Progenitor cell of endocrine pancreas (in vitro differentiated cells): ENCODE results near the gene GBGT1. TPM values are rescaled to one million over a fixed set of nuclear protein-coding genes. Genes with fewer than 3 reads are reported as not detected.

ENCODE experiments used
- DNase-seq: peaks from one replicate; pipeline ENCODE4 v3.0.0; 2021; ENCODE audit warnings: low spot score; ENCODE audit not compliant: unreplicated experiment
- H3K27ac Mint-ChIP-seq: 2 replicates; pipeline ENCODE4 v1.8.0; 2021; ENCODE audit warnings: mild to moderate bottlenecking, moderate library complexity, mixed read lengths
- H3K27me3 Mint-ChIP-seq: 2 replicates; pipeline ENCODE4 v1.8.0; 2021; ENCODE audit warnings: mixed read lengths
- H3K36me3 Mint-ChIP-seq: 2 replicates; pipeline ENCODE4 v1.8.0; 2022; ENCODE audit warnings: mixed read lengths; ENCODE audit not compliant: insufficient read depth
- H3K4me1 Mint-ChIP-seq: 2 replicates; pipeline ENCODE4 v1.8.0; 2021; ENCODE audit warnings: low read depth, mixed read lengths
- H3K4me3 Mint-ChIP-seq: 2 replicates; pipeline ENCODE4 v1.8.0; 2021; ENCODE audit warnings: low read depth, mild to moderate bottlenecking, moderate library complexity, mixed read lengths
- H3K9me3 Mint-ChIP-seq: 2 replicates; pipeline ENCODE4 v1.8.0; 2021; ENCODE audit warnings: low read depth, mixed read lengths
- CTCF ChIP-seq: fragments of 200-600 bp; sonication (generic); IDR thresholded peaks from one replicate; pipeline ENCODE4 v1.5.0; 2021; ENCODE audit warnings: antibody characterized with exemption, mild to moderate bottlenecking; ENCODE audit not compliant: unreplicated experiment
- total RNA-seq: library from RNA; stranded (reverse); gene quantifications from 2 replicates; pipeline ENCODE4 v1.2.1, GENCODE V29; 2021

Gene GBGT1
- total RNA-seq, 1 donor from 2014 or later: 5.2 TPM

- no peak for DNase-seq
- Mint-ChIP-seq H3K27ac (no peak overlapping the region), H3K4me1 (no peaks in the 10 kb centered on the region), H3K36me3 (no peaks in the 10 kb centered on the region), H3K4me3 (no peak overlapping the region), H3K27me3 (peaks cover 23% of the 10 kb centered on the region), H3K9me3 (no peaks in the 10 kb centered on the region)
- TF ChIP-seq CTCF: no peak
Observed at GRCh38 chr9:133204335-133204992, 40.8 kb upstream of the GBGT1 start.

GRCh38 chr9:133203506-133204075, 39.9 kb upstream of the GBGT1 start:
- no peak for DNase-seq
- Mint-ChIP-seq H3K36me3 (no peaks in the 10 kb centered on the region), H3K9me3 (no peaks in the 10 kb centered on the region), H3K27me3 (peaks cover 27% of the 10 kb centered on the region), H3K4me3 (no peak overlapping the region), H3K27ac (no peak overlapping the region), H3K4me1 (no peaks in the 10 kb centered on the region)
- no peak for TF ChIP-seq CTCF

GRCh38 chr9:133202688-133203453, 39.2 kb upstream of the GBGT1 start:
- no peak for TF ChIP-seq CTCF
- Mint-ChIP-seq H3K4me1 (no peaks in the 10 kb centered on the region), H3K36me3 (no peaks in the 10 kb centered on the region), H3K27me3 (peaks cover 30% of the 10 kb centered on the region), H3K4me3 (no peak overlapping the region), H3K9me3 (no peaks in the 10 kb centered on the region), H3K27ac (no peak overlapping the region)
- DNase-seq: no peak

GRCh38 chr9:133202145-133202513, 38.4 kb upstream of the GBGT1 start:
- H3K27me3 Mint-ChIP-seq: peaks cover 33% of the 10 kb centered on the region

More at GRCh38 chr9:133202145-133202513, 38.4 kb upstream of the GBGT1 start:
- DNase-seq: no peak
- no peaks in the 10 kb centered on the region for H3K36me3 Mint-ChIP-seq
- no peaks in the 10 kb centered on the region for H3K4me1 Mint-ChIP-seq
- no peak overlapping the region for H3K27ac Mint-ChIP-seq
- no peaks in the 10 kb centered on the region for H3K9me3 Mint-ChIP-seq
- H3K4me3 Mint-ChIP-seq: no peak overlapping the region
- TF ChIP-seq CTCF: no peak
